ENCODE measurements around the gene B4GALT4. TPM values are rescaled to one million over a fixed set of nuclear protein-coding genes. Genes with fewer than 3 reads are reported as not detected.

Gene B4GALT4
- total and polyA plus RNA-seq, 7 donors, result 3.2 to 12.7 (median 6.2) TPM

GRCh38 chr3:119184111-119184510 is 56.6 kb downstream of the B4GALT4 start:
- 59 to 69% (median 63%) methylated on average over 9 of the region's 9 CpGs for WGBS, 3 donors
- ATAC-seq, result no peak
- no peaks in the 10 kb centered on the region for H3K9me3 ChIP-seq

GRCh38 chr3:119181765-119182164 is 58.9 kb downstream of the B4GALT4 start:
- H3K27me3 ChIP-seq (ENCODE audit: insufficient read depth in 3 of 3, low read length in 2 of 3), result peaks cover 0 to 2% (median 0%) of the 10 kb centered on the region in 3 donors
- H3K9me3 ChIP-seq, result no peaks in the 10 kb centered on the region
- intact Hi-C loops (cut with DNase I), result no loop called here
- DNase-seq (no peak), ATAC-seq (no peak)
- H3K36me3 ChIP-seq (ENCODE audit: insufficient read depth in 1 of 2, low read depth in 1 of 2), result no peaks in the 10 kb centered on the region
- H3K27ac ChIP-seq, result no peak overlapping the region
- TF ChIP-seq CTCF (IDR thresholded peaks at IDR 0.05), result no peak
- H3K4me3 ChIP-seq, result no peak overlapping the region
- no peaks in the 10 kb centered on the region for H3K4me1 ChIP-seq
- 67 to 72% (median 68%) methylated on average over 3 of the region's 3 CpGs for WGBS, 3 donors

More at GRCh38 chr3:119184111-119184510, 56.6 kb downstream of the B4GALT4 start:
- intact Hi-C loops (cut with DNase I), result no loop called here
- no peak for DNase-seq
- no peak overlapping the region for H3K4me3 ChIP-seq
- H3K27me3 ChIP-seq (ENCODE audit: insufficient read depth in 3 of 3, low read length in 2 of 3), result no peaks in the 10 kb centered on the region
- no peak for TF ChIP-seq CTCF (IDR thresholded peaks at IDR 0.05)
- no peak overlapping the region for H3K27ac ChIP-seq
- H3K4me1 ChIP-seq, result no peaks in the 10 kb centered on the region
- no peaks in the 10 kb centered on the region for H3K36me3 ChIP-seq (ENCODE audit: insufficient read depth in 1 of 2, low read depth in 1 of 2)

- no peak overlapping the region for H3K27ac ChIP-seq
- 78 to 83% (median 79%) methylated on average over 4 of the region's 4 CpGs for WGBS, 3 donors
- peaks cover 0 to 4% (median 3%) of the 10 kb centered on the region in 3 donors for H3K27me3 ChIP-seq (ENCODE audit: insufficient read depth in 3 of 3, low read length in 2 of 3)
- intact Hi-C loops (cut with DNase I), result no loop called here
- no peak for TF ChIP-seq CTCF (IDR thresholded peaks at IDR 0.05)
- H3K4me3 ChIP-seq, result no peak overlapping the region
- no peaks in the 10 kb centered on the region for H3K4me1 ChIP-seq
- no peaks in the 10 kb centered on the region for H3K36me3 ChIP-seq (ENCODE audit: insufficient read depth in 1 of 2, low read depth in 1 of 2)
- no peaks in the 10 kb centered on the region for H3K9me3 ChIP-seq
- DNase-seq, result no peak
- no peak for ATAC-seq
Observed at GRCh38 chr3:119177321-119177720, 63.4 kb downstream of the B4GALT4 start.

- ATAC-seq, result no peak
- WGBS, 3 donors, result 64 to 75% (median 73%) methylated on average over 4 of the region's 4 CpGs
- no peak for TF ChIP-seq CTCF (IDR thresholded peaks at IDR 0.05)
Observed at GRCh38 chr3:119176778-119177177, 63.9 kb downstream of the B4GALT4 start.

More at GRCh38 chr3:119176778-119177177, 63.9 kb downstream of the B4GALT4 start:
- no peaks in the 10 kb centered on the region for H3K36me3 ChIP-seq (ENCODE audit: insufficient read depth in 1 of 2, low read depth in 1 of 2)
- intact Hi-C loops (cut with DNase I), result no loop called here
- H3K27me3 ChIP-seq (ENCODE audit: insufficient read depth in 3 of 3, low read length in 2 of 3), result peaks cover 0 to 4% (median 3%) of the 10 kb centered on the region in 3 donors
- no peaks in the 10 kb centered on the region for H3K9me3 ChIP-seq
- no peak for DNase-seq
- no peak overlapping the region for H3K27ac ChIP-seq
- H3K4me3 ChIP-seq, result no peak overlapping the region
- H3K4me1 ChIP-seq, result no peaks in the 10 kb centered on the region
